Cardiac fibroblast (primary cell): ENCODE results near the gene DDN.
A peak's percentile ranks its signal among the peaks of the same experiment; 100 is the strongest.

Experiments
- DNase-seq, 2 donors: peaks; one replicate each; pipeline versions ENCODE4 v3.0.0 to v3.0.0-alpha.2; 2010; ENCODE audit warnings: low read depth in 2 of 2
- H3K4me3 ChIP-seq, 2 donors: replicated peaks in 1 of 2; 1 replicate in 1 of 2; 2 replicates in 1 of 2; pipeline ENCODE4 v1.5.1; 2011; ENCODE audit warnings: low read depth in 2 of 2, low read length in 2 of 2, mild to moderate bottlenecking in 2 of 2, moderate library complexity in 1 of 2
- TF ChIP-seq, protein P1 (sequence below): IDR thresholded peaks from one replicate; pipeline ENCODE4 v1.5.1; 2011; ENCODE audit warnings: low read depth, mild to moderate bottlenecking, low read length, inconsistent platforms

Gene DDN

DNA sequence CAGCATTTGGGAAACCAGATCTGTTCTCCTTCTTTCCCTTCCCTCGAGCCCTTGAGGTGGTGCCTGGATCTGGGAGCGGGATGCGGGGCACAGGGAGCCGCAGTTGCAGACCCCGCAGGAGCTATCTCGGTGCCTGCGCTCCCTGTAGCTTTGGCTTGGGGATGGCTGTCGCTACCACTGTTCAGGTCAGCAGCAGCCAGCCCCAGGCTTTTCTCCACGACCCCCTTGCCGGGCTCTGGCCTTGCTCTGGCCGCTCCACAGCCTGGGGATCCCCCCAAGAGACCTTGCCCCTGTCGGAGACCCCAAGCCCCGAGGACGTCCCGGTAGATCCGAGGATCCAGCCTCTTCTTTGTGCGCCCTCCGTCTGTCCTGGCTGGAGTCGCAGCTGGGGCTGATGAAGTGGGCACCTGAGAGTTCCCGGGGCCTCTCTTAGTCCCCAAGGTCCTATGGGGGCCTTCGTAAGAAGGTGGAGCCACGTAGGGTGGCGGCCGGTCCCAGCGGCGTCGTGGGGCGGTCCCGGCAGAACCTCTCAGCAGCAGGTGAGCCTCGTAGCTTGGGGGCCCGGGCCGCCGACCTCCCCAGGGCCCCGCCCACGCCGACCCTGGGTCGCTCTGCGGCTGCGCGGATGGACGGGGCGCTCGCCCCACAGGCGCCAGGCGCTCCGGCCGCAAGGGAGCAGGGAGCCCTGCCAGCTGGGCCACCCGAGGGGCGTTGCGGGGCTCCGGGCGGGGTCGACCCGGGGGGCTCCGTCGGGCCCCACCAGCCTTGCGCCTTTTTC lies 1.3 kb downstream of the DDN start:
- H3K4me3 ChIP-seq, result peak overlapping the region; percentile 36 to 40
- DNase-seq, result no peak
- TF ChIP-seq, protein P1, sequence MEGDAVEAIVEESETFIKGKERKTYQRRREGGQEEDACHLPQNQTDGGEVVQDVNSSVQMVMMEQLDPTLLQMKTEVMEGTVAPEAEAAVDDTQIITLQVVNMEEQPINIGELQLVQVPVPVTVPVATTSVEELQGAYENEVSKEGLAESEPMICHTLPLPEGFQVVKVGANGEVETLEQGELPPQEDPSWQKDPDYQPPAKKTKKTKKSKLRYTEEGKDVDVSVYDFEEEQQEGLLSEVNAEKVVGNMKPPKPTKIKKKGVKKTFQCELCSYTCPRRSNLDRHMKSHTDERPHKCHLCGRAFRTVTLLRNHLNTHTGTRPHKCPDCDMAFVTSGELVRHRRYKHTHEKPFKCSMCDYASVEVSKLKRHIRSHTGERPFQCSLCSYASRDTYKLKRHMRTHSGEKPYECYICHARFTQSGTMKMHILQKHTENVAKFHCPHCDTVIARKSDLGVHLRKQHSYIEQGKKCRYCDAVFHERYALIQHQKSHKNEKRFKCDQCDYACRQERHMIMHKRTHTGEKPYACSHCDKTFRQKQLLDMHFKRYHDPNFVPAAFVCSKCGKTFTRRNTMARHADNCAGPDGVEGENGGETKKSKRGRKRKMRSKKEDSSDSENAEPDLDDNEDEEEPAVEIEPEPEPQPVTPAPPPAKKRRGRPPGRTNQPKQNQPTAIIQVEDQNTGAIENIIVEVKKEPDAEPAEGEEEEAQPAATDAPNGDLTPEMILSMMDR, result no peak

DNA sequence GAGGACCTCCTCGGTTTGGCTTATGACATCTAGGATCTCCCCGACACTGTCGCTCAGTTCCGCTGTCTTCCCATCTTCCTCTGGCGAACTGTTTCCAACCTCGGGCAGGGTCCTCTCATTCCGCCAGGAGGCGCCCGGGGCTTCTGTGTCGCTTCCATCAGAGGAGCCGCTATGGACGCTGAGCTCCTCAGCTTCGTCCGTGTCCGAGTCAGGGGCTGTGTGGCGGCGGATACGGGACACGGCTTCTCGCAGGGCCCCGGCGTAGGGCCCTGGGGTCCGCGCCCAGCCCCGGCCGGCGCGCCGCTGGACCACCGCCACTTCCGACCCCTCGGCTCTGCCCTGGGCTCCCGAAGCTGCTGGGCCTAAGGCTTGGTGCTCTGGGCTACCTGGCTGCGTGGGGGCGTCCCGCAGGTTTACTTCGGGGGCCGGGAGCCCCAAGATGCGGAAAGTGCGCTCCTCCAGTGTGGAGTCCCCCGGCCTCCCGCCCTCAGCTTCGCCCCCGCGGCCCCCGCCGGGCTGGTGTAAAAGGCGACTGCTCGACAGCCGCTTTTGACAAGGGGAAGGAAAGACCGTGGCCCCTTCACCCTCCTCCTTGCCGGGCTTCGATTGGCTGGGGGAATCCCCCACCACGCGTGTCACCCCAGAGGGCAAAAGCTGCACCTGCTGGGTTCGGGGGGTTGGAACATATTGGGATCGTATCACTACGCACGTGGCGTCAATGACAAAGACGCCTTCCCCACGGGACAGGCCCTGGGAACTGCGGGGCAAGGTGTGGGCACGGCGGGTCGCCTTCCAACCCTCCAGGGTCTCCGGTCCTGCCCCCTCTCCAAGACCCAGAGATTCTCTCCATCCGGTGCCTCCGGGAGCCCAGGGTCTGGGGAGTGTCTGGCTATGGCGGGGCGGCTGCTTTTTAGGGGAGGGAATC lies 2.1 kb downstream of the DDN start:
- TF ChIP-seq, protein P1, result peak; percentile 97
- H3K4me3 ChIP-seq, result peak overlapping the region; percentile 17 to 29
- peak; percentile 74 to 75 for DNase-seq

DNA sequence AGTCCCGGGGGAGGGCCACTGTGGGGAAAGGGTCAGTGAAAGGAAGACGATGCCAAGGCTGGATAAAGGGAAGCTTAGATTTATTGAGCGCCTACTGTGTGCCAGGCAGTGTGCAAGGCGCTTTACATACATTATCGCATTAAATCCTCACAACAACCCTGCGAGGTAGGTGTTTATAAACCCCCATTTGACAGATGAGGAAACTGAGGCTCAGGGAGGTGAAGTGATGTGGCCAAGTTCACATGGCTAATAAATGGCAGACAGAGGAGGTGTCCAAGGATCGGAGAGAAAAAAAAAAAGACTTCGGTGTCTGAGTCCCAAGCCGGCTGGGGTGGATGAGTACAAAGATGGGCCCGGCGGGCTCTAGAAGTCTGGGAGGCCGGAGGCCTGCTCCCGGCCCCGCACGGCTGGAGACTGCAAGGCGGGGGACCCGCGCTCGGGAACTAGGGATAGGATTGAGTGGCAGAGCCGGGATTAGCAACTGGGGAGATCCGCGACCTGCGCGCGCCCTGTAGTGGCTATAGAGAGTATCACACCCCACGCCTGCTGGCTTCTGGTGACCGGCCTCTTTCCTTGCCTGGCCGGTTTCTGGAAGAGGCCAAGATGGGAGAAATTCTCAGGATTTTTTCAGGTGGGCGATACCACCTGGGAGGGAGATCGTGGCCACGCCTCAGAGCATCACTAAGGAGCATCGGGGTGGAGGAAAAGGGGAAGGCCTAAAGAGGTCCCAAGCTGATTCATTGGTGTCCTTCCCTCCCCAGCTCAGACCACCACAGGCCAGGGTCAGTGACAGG lies 3.9 kb downstream of the DDN start:
- H3K4me3 ChIP-seq, result peak overlapping the region; percentile 5 to 11
- peak; percentile 80 to 85 for DNase-seq
- TF ChIP-seq, protein P1, result peak; percentile 85

DNA sequence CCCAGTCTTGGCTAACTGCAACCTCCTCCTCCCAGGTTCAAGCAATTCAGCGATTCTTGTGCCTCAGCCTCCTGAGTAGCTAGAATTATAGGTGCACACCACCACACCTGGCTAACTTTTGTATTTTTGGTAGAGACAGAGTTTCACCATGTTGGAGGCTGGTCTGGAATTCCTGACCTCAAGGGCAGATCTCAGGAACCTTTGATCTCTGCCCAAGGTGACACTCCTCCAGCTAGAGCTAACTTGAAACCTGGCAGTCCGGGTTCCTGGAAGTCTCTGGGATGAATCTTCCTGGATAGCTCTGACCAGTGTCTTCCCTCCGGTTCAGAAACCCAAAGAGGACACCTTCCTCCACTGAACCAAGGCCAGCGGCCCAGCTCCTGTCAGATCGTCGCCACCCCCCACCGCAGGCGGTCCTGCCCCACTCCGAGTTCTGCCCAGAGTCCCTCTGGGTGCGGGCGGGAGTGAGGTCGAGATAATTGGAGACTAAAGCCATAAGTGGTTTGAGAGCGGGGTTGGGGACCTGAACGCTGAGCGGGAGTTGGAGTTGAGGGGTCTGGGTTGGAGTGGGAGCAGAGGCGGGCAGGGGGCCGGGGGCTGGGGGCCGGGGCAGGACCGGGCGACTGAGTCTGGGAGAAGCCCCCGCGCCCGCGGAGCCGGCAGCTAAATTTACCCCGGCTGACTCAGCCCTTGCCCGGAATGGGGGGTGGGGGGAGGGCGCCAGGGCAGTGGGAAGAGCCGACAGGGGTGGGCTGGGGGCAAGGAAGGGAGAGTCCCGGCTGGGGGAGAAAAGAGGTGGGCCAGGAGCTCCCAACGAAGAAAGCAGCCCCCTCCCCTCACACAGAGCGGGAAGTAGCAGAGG lies 4.7 kb downstream of the DDN start:
- no peak overlapping the region for H3K4me3 ChIP-seq
- TF ChIP-seq, protein P1, result no peak
- DNase-seq, result no peak

DNA sequence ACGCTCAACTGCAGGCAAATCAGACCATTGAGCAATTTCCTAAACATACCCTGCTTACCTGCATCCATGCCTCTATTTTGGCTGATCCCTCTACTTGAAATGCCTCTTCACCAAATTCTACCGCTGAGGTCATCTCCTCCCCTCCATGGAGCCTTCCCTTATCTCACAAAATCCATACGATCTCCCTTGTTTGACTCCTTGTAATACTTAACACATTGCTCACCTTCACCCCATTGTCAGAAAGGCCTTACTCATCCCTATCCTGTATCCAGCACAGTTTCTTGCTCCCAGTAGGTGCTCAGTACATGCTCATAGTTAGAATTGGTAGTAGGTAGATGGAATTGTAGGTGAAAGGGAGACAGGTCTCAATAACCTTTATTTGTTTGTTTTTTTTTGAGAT lies 5.4 kb downstream of the DDN start:
- peak in 1 of 2 donors; percentile 50 for DNase-seq
- H3K4me3 ChIP-seq, result no peak overlapping the region
- TF ChIP-seq, protein P1, result no peak
